GM12801 (cell line): ENCODE data around the gene SORCS2.

Experiments
- TF ChIP-seq, protein P1 (sequence below): IDR thresholded peaks from one replicate; pipeline ENCODE4 v1.5.1; 2011; ENCODE audit warnings: control low read depth; ENCODE audit not compliant: insufficient read length; ENCODE audit errors: extremely low read depth

Gene SORCS2

DNA sequence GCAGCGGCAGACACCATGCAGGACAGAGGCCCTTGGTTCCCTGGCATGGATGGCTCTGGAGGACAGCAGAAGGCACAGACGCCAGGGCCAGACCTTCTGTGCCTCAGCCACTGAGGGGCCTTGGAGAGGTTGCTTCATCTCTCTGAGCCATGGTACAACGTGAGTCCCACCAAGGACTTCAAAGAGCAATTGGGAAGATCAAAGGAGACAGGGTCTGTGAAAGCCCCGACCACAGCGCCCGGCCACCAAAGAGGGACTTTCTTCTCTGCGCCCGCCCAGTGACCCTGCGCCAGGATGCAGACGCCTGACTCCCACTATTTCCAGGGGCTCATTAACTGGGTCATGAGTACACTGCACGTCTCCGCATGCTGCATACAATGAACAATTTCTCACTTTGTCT lies 573.3 kb downstream of the SORCS2 start:
- TF ChIP-seq, protein P1, sequence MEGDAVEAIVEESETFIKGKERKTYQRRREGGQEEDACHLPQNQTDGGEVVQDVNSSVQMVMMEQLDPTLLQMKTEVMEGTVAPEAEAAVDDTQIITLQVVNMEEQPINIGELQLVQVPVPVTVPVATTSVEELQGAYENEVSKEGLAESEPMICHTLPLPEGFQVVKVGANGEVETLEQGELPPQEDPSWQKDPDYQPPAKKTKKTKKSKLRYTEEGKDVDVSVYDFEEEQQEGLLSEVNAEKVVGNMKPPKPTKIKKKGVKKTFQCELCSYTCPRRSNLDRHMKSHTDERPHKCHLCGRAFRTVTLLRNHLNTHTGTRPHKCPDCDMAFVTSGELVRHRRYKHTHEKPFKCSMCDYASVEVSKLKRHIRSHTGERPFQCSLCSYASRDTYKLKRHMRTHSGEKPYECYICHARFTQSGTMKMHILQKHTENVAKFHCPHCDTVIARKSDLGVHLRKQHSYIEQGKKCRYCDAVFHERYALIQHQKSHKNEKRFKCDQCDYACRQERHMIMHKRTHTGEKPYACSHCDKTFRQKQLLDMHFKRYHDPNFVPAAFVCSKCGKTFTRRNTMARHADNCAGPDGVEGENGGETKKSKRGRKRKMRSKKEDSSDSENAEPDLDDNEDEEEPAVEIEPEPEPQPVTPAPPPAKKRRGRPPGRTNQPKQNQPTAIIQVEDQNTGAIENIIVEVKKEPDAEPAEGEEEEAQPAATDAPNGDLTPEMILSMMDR = no peak

DNA sequence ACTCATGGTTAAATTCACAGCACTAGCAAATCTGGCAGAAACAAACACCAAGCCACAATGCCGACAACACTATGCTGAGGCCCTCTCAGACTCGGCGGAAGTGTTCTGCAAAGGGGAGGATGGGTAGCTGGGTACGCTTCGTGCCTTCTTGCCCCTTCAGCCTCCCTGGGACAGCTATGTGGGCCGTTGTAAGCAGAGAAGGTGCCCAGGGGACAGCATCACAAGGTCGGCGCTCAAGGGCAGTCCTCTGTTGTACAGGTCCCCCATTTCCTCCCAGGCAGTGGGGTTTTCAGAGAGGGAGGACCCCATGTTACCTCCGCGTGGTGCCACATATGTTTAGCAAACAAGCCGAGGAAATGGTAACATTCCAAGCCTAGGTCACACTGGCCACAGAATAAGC lies 573.7 kb downstream of the SORCS2 start:
- TF ChIP-seq, protein P1 = no peak

DNA sequence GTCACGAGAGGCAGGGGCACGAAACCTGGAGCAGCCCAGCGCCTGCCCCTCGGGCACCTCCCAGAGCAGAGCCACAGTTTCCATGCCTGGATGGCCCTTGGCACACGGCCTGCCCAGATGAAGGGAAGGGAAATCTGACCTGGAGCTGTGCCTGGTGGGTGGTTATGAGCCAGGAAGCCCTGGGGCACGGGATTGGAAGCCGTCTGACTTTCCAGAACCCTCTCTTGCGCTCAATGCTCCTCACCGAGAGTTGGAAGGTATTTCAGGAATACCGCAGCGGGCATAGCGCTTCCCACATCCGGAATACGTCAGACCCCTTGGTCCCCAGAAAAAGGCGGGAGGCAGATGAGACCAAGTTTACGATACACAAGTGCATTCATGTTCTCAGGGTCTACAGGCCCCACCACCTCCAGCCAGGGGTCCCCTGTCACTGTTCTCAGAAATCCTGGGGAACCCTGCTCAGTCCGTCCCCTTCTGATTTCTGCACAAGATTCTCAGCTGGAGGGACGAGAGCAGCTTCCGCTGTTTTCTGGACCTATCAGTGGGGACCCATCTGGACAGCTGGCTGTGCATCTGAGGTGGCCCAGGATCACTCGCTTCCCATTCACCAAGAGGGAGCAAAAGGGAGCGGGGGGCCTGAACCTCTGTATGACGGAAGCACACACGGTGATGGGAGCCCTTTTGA lies 574.5 kb downstream of the SORCS2 start:
- TF ChIP-seq, protein P1 = no peak

DNA sequence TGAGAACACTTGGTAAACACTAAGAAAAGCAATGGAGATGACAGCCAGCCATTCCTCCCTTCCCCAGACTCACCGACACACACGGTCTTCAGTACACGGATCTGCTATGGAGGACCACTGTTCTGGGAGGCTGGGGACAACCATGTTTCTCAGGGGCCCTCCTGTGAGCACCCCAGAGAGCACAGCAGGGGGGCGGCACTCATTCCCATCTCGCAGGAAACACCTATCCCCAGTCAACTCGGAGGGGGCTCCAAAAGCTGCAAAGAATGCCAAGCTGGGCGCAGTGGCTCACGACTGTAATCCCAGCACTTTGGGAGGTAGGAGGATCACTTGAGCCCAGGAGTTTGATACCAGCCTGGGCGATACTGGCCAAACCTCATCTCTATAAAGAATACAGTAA lies 575.2 kb downstream of the SORCS2 start:
- TF ChIP-seq, protein P1 = no peak

DNA sequence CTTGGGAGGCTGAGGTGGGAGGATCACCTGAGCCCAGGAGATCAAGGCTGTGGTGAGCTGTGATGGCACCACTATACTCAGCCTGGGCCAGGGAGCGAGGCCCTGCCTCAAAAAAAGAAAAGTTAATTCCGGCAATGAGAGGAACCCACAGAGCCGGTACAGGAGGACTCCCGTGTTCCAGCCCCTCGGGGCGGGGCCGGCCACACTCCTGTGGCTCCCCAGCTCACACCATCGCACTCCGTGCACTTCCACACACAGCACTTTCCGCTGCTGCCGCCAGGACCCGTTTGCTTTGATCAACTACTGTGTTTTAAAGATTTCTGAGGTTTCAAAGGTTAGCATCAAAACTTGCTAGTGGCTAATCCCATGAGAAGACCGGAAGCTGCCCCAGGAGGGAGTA lies 575.6 kb downstream of the SORCS2 start:
- TF ChIP-seq, protein P1 = no peak

DNA sequence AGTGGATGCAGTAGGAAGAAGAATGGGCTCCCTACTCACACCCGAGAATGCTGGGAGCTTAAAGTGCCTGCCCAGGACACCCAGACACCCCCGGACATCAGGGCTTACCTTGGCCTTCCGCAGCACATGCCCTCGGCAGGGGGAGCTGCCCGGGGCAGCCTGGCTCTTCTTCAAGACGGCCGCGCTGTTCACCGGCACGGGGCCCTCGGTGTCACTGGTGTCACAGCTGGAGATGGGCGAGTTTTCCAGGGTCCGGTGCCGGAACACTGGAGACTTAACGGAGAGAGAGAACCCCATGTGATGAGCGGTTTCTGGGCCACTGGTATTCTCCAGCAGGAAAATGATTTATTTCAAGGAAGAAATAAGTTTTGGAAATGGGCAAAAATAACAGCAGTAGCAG lies 576.4 kb downstream of the SORCS2 start:
- TF ChIP-seq, protein P1 = no peak

DNA sequence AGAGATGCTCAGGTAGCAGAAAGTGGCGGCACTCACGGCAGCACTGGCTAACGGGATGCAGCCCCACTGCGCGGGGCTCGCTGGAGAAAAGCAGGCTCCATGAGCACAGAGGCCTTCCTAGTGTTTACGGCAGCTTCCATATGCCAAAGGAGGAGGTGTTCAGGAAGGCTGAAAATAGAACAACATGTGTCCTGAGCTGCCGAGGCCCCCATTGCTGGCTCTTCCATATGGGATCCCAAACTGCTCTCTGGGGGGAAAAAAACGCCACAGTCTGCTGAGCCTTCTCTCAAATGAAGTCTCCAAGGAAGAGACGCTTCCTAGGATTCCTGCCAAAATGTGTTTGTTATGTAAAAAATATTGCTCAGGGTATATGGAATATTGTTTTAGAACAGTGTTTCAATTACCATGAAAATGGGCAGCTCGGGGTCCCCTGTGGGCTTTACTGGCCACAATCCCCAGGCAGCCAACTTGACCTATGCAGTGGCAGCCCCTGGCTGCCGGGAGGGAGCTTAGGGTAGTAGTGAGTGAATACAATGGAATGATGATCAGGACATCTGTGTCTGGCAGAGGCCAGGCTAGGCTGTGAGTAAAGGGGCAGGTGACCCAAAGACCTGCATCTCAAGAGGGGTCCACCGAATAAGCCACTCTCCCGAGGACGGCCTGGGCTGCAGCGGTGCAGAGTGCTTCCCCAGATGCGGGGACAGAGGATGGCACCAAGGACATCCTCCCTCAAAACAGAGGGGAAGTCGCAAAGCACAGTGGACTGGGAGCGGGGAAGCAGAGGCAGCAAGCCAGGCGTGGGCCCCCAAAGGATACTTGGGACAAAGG lies 577.3 kb downstream of the SORCS2 start:
- TF ChIP-seq, protein P1 = no peak
